ENCODE measurements around the gene HSP90AA1.

The HSP90AA1 gene

DNA sequence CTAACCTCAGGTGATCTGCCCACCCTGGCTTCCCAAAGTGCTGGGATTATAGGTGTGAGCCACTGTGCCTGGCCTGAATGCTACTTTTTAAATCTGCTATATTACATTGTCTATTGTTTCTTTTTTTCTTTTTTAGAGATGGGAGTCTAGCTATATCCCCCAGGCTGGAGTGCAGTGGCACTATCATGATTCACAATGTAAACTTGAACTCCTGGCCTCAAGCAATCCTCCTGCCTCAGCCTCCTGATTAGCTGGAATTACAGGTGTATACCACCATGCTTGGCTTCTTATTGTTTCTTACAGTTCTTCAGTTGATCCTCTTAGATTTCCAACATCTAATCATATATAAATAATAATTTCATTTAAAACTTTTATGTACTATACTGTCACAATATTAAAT lies 37.6 kb upstream of the HSP90AA1 start:
- TF ChIP-seq CTCF (IDR thresholded peaks at IDR 0.05) = no peak
- Histone ChIP-seq H3K36me3 (no peaks in the 10 kb centered on the region), H3K9me3 (no peaks in the 10 kb centered on the region), H3K4me1 (no peaks in the 10 kb centered on the region), H3K27ac (no peak overlapping the region), H3K27me3 (no peaks in the 10 kb centered on the region), H3K4me3 (no peak overlapping the region)
- DNase-seq = no peak
- intact Hi-C loops (cut with DNase I; ENCODE audit: low total_unique reads) = no loop called here

GRCh38 chr14:102121567-102121966 lies 34.7 kb upstream of the HSP90AA1 start:
- H3K4me1 ChIP-seq = no peaks in the 10 kb centered on the region
- H3K27me3 ChIP-seq = no peaks in the 10 kb centered on the region
- no peaks in the 10 kb centered on the region for H3K9me3 ChIP-seq
- H3K36me3 ChIP-seq = peaks cover 0 to 13% (median 5%) of the 10 kb centered on the region in 3 donors
- no peak for DNase-seq
- intact Hi-C loops (cut with DNase I; ENCODE audit: low total_unique reads) = no loop called here
- H3K27ac ChIP-seq = no peak overlapping the region
- no peak overlapping the region for H3K4me3 ChIP-seq
- no peak for TF ChIP-seq CTCF (IDR thresholded peaks at IDR 0.05)

DNA sequence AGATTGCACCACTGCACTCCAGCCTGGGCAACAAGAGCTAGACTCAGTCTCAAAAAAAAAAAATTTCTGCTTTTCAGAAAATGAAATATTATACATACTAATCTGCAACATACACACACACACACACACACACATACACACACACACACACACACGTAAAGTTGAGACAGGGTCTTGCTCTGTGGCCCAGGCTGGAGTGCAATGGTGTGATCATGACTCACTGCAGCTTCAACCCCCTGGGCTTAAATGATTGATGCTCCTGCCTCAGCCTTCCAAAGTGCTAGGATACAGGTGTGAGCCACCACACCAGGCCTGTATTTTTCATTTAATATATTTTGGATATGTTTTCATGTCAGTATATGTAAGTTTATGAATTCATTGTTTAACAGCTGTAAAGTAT lies 34.0 kb upstream of the HSP90AA1 start:
- Histone ChIP-seq H3K9me3 (no peaks in the 10 kb centered on the region), H3K36me3 (peaks cover 0 to 13% (median 5%) of the 10 kb centered on the region in 3 donors), H3K27ac (no peak overlapping the region), H3K4me3 (no peak overlapping the region), H3K4me1 (no peaks in the 10 kb centered on the region), H3K27me3 (no peaks in the 10 kb centered on the region)
- DNase-seq = no peak
- no peak for TF ChIP-seq CTCF (IDR thresholded peaks at IDR 0.05)
- intact Hi-C loops (cut with DNase I; ENCODE audit: low total_unique reads) = no loop called here

DNA sequence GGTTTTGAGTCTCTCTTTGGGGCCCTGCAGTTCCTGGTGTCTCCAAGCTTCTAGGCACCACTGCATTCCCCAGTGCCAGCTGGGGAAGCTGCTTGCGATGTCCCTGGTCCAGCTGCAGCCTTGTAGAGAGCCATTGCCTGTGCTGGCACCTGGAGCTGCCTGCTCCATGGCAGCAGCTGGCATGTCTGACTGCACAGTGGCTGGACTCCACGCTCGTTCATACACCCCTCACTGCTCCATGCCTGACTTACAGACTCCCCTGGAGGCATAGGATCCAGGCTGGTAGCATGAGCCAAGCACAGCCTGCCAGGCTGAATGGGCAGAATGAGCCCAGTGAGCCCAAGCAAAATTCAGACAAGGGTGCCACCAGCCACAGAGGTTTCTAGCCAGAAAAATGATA lies 31.0 kb upstream of the HSP90AA1 start:
- peak in 1 of 2 donors; percentile 55 for DNase-seq
- peaks cover 0 to 13% (median 5%) of the 10 kb centered on the region in 3 donors for H3K36me3 ChIP-seq
- no peaks in the 10 kb centered on the region for H3K9me3 ChIP-seq
- no peak overlapping the region for H3K4me3 ChIP-seq
- H3K4me1 ChIP-seq = no peaks in the 10 kb centered on the region
- intact Hi-C loops (cut with DNase I; ENCODE audit: low total_unique reads) = no loop called here
- no peak overlapping the region for H3K27ac ChIP-seq
- no peaks in the 10 kb centered on the region for H3K27me3 ChIP-seq
- TF ChIP-seq CTCF (IDR thresholded peaks at IDR 0.05) = no peak

DNA sequence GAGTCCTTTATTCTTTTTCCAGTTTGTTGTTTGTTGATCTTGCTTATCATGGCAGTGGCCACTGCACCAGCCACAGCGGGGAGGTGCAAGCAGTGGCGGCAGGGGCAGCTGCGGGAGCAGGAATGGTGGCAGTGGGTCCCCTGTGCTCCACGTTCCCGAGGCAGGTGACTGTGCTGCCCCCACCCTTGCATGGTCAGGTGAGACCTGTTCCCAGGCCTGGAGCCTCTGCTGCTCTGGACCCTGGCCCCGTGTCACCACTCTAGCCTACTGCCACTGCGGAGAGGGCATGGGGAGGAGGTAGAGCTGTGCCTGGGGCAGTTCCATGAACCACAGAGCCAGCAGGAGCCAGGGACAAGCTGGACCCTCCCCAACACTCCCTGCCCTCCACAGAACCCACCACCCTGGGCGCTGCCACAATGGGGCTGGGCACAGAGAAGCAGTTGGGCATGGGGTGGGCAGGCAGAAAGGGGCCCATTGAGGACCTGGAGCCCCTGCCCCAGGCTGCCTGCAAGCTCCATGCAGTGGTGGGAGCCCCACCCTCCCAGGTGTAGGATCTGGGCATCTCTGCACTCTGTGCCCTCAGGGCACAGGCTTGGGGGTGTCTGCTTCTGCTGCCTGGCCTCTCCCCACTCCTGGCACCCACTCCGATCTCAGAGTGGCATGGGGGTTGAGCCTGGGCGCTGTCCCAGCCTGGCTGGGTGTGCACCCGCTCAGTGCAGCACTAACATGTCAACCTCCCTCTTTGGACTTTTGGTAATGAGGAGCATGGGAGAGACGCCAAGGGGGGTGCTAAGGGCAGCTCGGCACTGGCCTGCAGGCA lies 29.7 kb upstream of the HSP90AA1 start:
- intact Hi-C loops (cut with DNase I; ENCODE audit: low total_unique reads) = no loop called here
- peaks cover 0 to 13% (median 5%) of the 10 kb centered on the region in 3 donors for H3K36me3 ChIP-seq
- no peaks in the 10 kb centered on the region for H3K27me3 ChIP-seq
- no peak overlapping the region for H3K27ac ChIP-seq
- no peak for DNase-seq
- TF ChIP-seq CTCF (IDR thresholded peaks at IDR 0.05) = no peak
- H3K4me1 ChIP-seq = no peaks in the 10 kb centered on the region
- H3K9me3 ChIP-seq = no peaks in the 10 kb centered on the region
- no peak overlapping the region for H3K4me3 ChIP-seq
